GM23338 (cell line): Measurements from ENCODE around the gene SPATS1.

ENCODE experiments used
- CREB1 ChIP-seq: fragments of 250-450 bp; sonication (Bioruptor Pico); IDR thresholded peaks from 2 replicates; pipeline ENCODE4 v1.5.0; 2020; ENCODE audit warnings: low read depth, mild to moderate bottlenecking, moderate library complexity
- CTCF ChIP-seq, 2 experiments: fragments of 200-600 bp in 1 of 2; sonication (generic) in 1 of 2; conservative IDR thresholded peaks; 2 replicates each; pipeline versions ENCODE4 v1.5.1 to v1.6.1; 2016 to 2017; ENCODE audit warnings: antibody characterized with exemption in 2 of 2, low read depth in 2 of 2, mild to moderate bottlenecking in 2 of 2, moderate library complexity in 1 of 2
- EZH2 ChIP-seq: fragments of 200-600 bp; sonication (generic); IDR thresholded peaks from one replicate; pipeline ENCODE4 v1.8.0; 2017; ENCODE audit warnings: antibody characterized with exemption, mild to moderate bottlenecking, low read depth; ENCODE audit not compliant: unreplicated experiment
- JUNB ChIP-seq: IDR thresholded peaks from one replicate; pipeline ENCODE4 v1.6.1; 2016; ENCODE audit warnings: antibody characterized with exemption; ENCODE audit not compliant: unreplicated experiment
- POLR2AphosphoS5 ChIP-seq: IDR thresholded peaks from 2 replicates; pipeline ENCODE4 v1.6.1; 2016; ENCODE audit warnings: antibody characterized with exemption, low read depth
- REST ChIP-seq: IDR thresholded peaks from one replicate; pipeline ENCODE4 v1.6.1; 2018; ENCODE audit warnings: antibody characterized with exemption; ENCODE audit not compliant: unreplicated experiment
- ZNF114 ChIP-seq: fragments of 250-450 bp; sonication (Bioruptor Pico); IDR thresholded peaks from 2 replicates; pipeline ENCODE4 v1.5.0; 2020; ENCODE audit warnings: mild to moderate bottlenecking, moderate library complexity

- TF ChIP-seq CTCF (conservative IDR thresholded peaks at IDR 0.05; ENCODE audit: low read depth in 2 of 2): no peak
- TF ChIP-seq EZH2: no peak
- no peak for TF ChIP-seq POLR2AphosphoS5
- no peak for TF ChIP-seq JUNB
- TF ChIP-seq REST: no peak
- no peak for TF ChIP-seq ZNF114 (CRISPR knock-in tag)
- no peak for TF ChIP-seq CREB1
These were observed 9.9 kb upstream of the SPATS1 start for GRCh38 chr6:44332585-44332984.
